Measurements from ENCODE around the gene EPHA1.
"Not testable (repeated sequence)": the region's sequence is repeated elsewhere in the genome, so short reads cannot be mapped to it uniquely, and the experiment has no call there.

Gene EPHA1

GRCh38 chr7:143431109-143431508 lies 22.5 kb upstream of the EPHA1 start:
- no peak for DNase-seq (ENCODE audit: low read depth in 2 of 2)

- no peak for DNase-seq (ENCODE audit: low read depth in 2 of 2)
Measured at GRCh38 chr7:143429770-143430698, 21.4 kb upstream of the EPHA1 start.

GRCh38 chr7:143426479-143427142 lies 18.0 kb upstream of the EPHA1 start:
- DNase-seq (ENCODE audit: low read depth in 2 of 2), result no peak

- DNase-seq (ENCODE audit: low read depth in 2 of 2), result not testable (repeated sequence)
Measured at GRCh38 chr7:143424476-143424875, 15.8 kb upstream of the EPHA1 start.

GRCh38 chr7:143422033-143422432 lies 13.4 kb upstream of the EPHA1 start:
- DNase-seq (ENCODE audit: low read depth in 2 of 2), result no peak

- DNase-seq (ENCODE audit: low read depth in 2 of 2), result not testable (repeated sequence)
Measured at GRCh38 chr7:143420624-143421023, 12.0 kb upstream of the EPHA1 start.

GRCh38 chr7:143419880-143420279 lies 11.2 kb upstream of the EPHA1 start:
- DNase-seq (ENCODE audit: low read depth in 2 of 2), result no peak

- DNase-seq (ENCODE audit: low read depth in 2 of 2), result no peak
Measured at GRCh38 chr7:143418681-143419458, 10.2 kb upstream of the EPHA1 start.

- DNase-seq (ENCODE audit: low read depth in 2 of 2), result no peak
Measured at GRCh38 chr7:143417734-143418383, 9.2 kb upstream of the EPHA1 start.

- no peak for DNase-seq (ENCODE audit: low read depth in 2 of 2)
Measured at GRCh38 chr7:143416565-143417149, 8.0 kb upstream of the EPHA1 start.

GRCh38 chr7:143415742-143416397 lies 7.2 kb upstream of the EPHA1 start:
- DNase-seq (ENCODE audit: low read depth in 2 of 2), result no peak

- DNase-seq (ENCODE audit: low read depth in 2 of 2), result not testable (repeated sequence)
Measured at GRCh38 chr7:143415209-143415608, 6.6 kb upstream of the EPHA1 start.

- DNase-seq (ENCODE audit: low read depth in 2 of 2), result no peak
Measured at GRCh38 chr7:143413123-143413522, 4.5 kb upstream of the EPHA1 start.

GRCh38 chr7:143411976-143412708 lies 3.5 kb upstream of the EPHA1 start:
- DNase-seq (ENCODE audit: low read depth in 2 of 2), result no peak

GRCh38 chr7:143410521-143411004 lies 1.9 kb upstream of the EPHA1 start:
- no peak for DNase-seq (ENCODE audit: low read depth in 2 of 2)

- no peak for DNase-seq (ENCODE audit: low read depth in 2 of 2)
Measured at GRCh38 chr7:143408252-143408685, 387 bp downstream of the EPHA1 start.

GRCh38 chr7:143407287-143408251 lies 1.1 kb downstream of the EPHA1 start:
- DNase-seq (ENCODE audit: low read depth in 2 of 2), result no peak

- no peak for DNase-seq (ENCODE audit: low read depth in 2 of 2)
Measured at GRCh38 chr7:143406002-143406357, 2.7 kb downstream of the EPHA1 start.

All from activated CD8-positive, alpha-beta memory T cell treated with anti-CD3 and anti-CD28 coated beads for 4 hours (primary cell).